ENCODE measurements around the gene MEAK7.

- no peak for TF ChIP-seq CTCF (IDR thresholded peaks at IDR 0.05)
- no peak for TF ChIP-seq ZFX (IDR thresholded peaks at IDR 0.05; ENCODE audit: borderline replicate concordance)
These were observed 27.8 kb upstream of the MEAK7 start for GRCh38 chr16:84532291-84532724.
